Breast epithelium (tissue), 4 donors: Measurements from ENCODE around the gene NRXN3. TPM values are rescaled to one million over a fixed set of nuclear protein-coding genes. Genes with fewer than 3 reads are reported as not detected.

Experiments used
- DNase-seq, 2 donors: peaks; one replicate each; pipeline ENCODE4 v3.0.0-alpha.2; 2019; ENCODE audit warnings: low spot score in 2 of 2
- H3K27ac ChIP-seq, 2 donors: fragments of 200-600 bp; sonication (generic) in 1 of 2; one replicate each; pipeline ENCODE4 v1.5.1; 2016 to 2019; ENCODE audit warnings: mild to moderate bottlenecking in 1 of 2
- H3K27me3 ChIP-seq, 2 donors: fragments of 200-600 bp; sonication (generic) in 1 of 2; one replicate each; pipeline versions ENCODE4 v1.5.1 to v1.6.0; 2017 to 2019; ENCODE audit warnings: control low read depth in 1 of 2, mild to moderate bottlenecking in 1 of 2
- H3K36me3 ChIP-seq: fragments of 200-600 bp; one replicate; pipeline ENCODE4 v1.5.1; 2019
- H3K4me1 ChIP-seq, 2 donors: fragments of 200-600 bp; sonication (generic); one replicate each; pipeline ENCODE4 v1.5.1; 2016 to 2019; ENCODE audit warnings: control low read depth in 1 of 2
- H3K4me3 ChIP-seq, 3 donors: fragments of 200-600 bp; sonication (generic); 1 replicate in 2 of 3; 2 replicates in 1 of 3; pipeline ENCODE4 v1.5.1; 2016 to 2019; ENCODE audit warnings: mild to moderate bottlenecking in 3 of 3, moderate library complexity in 2 of 3
- H3K9me3 ChIP-seq, 2 donors: fragments of 200-600 bp; sonication (generic) in 1 of 2; one replicate each; pipeline ENCODE4 v1.5.1; 2016 to 2019; ENCODE audit warnings: control low read depth in 1 of 2
- POLR2A ChIP-seq: fragments of 450-650 bp; IDR thresholded peaks from one replicate; pipeline ENCODE4 v1.6.1; 2016; ENCODE audit warnings: antibody characterized with exemption, mild to moderate bottlenecking, moderate library complexity
- POLR2AphosphoS5 ChIP-seq, 3 donors: sonication (generic); formaldehyde crosslinking; IDR thresholded peaks; one replicate each; pipeline ENCODE4 v1.6.1; 2017; ENCODE audit warnings: antibody characterized with exemption in 3 of 3
- intact Hi-C: fragments of 100-400 bp; cut with DNase I; formaldehyde crosslinking; loops from one replicate; pipeline ENCODE4 v1.15.1; 2023; ENCODE audit warnings: low total_unique reads
- total RNA-seq, 3 donors: library from RNA; depleted of rRNA; stranded (reverse); fragments of >200 nt; gene quantifications; one replicate each; pipeline ENCODE4 v1.1.0, GENCODE V29; 2016
- TF ChIP-seq, protein P1 (sequence below), 3 donors: fragments of 450-650 bp; IDR thresholded peaks; one replicate each; pipeline ENCODE4 v1.5.1; 2016 to 2017; ENCODE audit warnings: antibody characterized with exemption in 3 of 3, mild to moderate bottlenecking in 3 of 3, moderate library complexity in 3 of 3

The NRXN3 gene
- total RNA-seq, 3 donors from 2014 or later, result 2.9 to 3.6 (median 3.5) TPM

GRCh38 chr14:79568594-79568993 is 1398.4 kb downstream of the NRXN3 start:
- no peaks in the 10 kb centered on the region for H3K9me3 ChIP-seq
- H3K36me3 ChIP-seq, result no peaks in the 10 kb centered on the region
- H3K27ac ChIP-seq, result no peak overlapping the region
- intact Hi-C loops, result no loop called here
- H3K27me3 ChIP-seq, result no peaks in the 10 kb centered on the region
- no peak overlapping the region for H3K4me3 ChIP-seq
- no peaks in the 10 kb centered on the region for H3K4me1 ChIP-seq
- no peak for DNase-seq
- TF ChIP-seq POLR2A, result no peak
- TF ChIP-seq POLR2AphosphoS5 (IDR thresholded peaks at IDR 0.05), result no peak
- TF ChIP-seq, protein P1, sequence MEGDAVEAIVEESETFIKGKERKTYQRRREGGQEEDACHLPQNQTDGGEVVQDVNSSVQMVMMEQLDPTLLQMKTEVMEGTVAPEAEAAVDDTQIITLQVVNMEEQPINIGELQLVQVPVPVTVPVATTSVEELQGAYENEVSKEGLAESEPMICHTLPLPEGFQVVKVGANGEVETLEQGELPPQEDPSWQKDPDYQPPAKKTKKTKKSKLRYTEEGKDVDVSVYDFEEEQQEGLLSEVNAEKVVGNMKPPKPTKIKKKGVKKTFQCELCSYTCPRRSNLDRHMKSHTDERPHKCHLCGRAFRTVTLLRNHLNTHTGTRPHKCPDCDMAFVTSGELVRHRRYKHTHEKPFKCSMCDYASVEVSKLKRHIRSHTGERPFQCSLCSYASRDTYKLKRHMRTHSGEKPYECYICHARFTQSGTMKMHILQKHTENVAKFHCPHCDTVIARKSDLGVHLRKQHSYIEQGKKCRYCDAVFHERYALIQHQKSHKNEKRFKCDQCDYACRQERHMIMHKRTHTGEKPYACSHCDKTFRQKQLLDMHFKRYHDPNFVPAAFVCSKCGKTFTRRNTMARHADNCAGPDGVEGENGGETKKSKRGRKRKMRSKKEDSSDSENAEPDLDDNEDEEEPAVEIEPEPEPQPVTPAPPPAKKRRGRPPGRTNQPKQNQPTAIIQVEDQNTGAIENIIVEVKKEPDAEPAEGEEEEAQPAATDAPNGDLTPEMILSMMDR (IDR thresholded peaks at IDR 0.05), result no peak

DNA sequence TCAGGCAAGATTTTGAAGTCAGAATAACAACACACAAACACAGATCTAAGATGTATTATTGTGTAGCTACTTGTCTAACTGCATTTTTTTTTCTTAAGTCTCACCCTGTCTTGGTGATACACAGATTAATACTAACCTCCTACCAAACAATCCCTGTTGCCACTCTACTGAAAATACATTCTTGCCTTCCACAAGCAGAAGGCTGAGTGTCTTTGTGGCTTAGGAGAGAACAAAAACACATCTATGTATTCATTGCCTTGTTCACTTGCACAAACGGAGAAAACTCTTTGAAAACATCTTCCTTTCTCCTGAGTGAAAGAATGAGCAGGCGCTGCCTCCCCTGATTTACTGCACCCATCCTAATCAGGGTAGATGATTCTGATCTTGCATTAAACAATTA is 1398.9 kb downstream of the NRXN3 start:
- TF ChIP-seq, protein P1 (IDR thresholded peaks at IDR 0.05), result no peak
- TF ChIP-seq POLR2A, result no peak
- no peak for TF ChIP-seq POLR2AphosphoS5 (IDR thresholded peaks at IDR 0.05)
- H3K9me3 ChIP-seq, result no peaks in the 10 kb centered on the region
- intact Hi-C loops, result no loop called here
- no peaks in the 10 kb centered on the region for H3K4me1 ChIP-seq
- H3K36me3 ChIP-seq, result no peaks in the 10 kb centered on the region
- DNase-seq, result no peak
- no peak overlapping the region for H3K27ac ChIP-seq
- H3K4me3 ChIP-seq, result no peak overlapping the region
- no peaks in the 10 kb centered on the region for H3K27me3 ChIP-seq

GRCh38 chr14:79570648-79571047 is 1400.5 kb downstream of the NRXN3 start:
- Histone ChIP-seq H3K9me3 (no peaks in the 10 kb centered on the region), H3K4me3 (no peak overlapping the region), H3K27me3 (no peaks in the 10 kb centered on the region), H3K27ac (no peak overlapping the region), H3K36me3 (no peaks in the 10 kb centered on the region), H3K4me1 (no peaks in the 10 kb centered on the region)
- TF ChIP-seq POLR2A (no peak), POLR2AphosphoS5 (IDR thresholded peaks at IDR 0.05) (no peak)
- TF ChIP-seq, protein P1 (IDR thresholded peaks at IDR 0.05), result no peak
- intact Hi-C loops, result no loop called here
- no peak for DNase-seq

- no peaks in the 10 kb centered on the region for H3K36me3 ChIP-seq
- no peaks in the 10 kb centered on the region for H3K9me3 ChIP-seq
- no peaks in the 10 kb centered on the region for H3K4me1 ChIP-seq
- TF ChIP-seq, protein P1 (IDR thresholded peaks at IDR 0.05), result no peak
- TF ChIP-seq POLR2AphosphoS5 (IDR thresholded peaks at IDR 0.05) (no peak), POLR2A (no peak)
- H3K27ac ChIP-seq, result no peak overlapping the region
- H3K27me3 ChIP-seq, result no peaks in the 10 kb centered on the region
- H3K4me3 ChIP-seq, result no peak overlapping the region
- intact Hi-C loops, result no loop called here
- DNase-seq, result no peak
Measured at GRCh38 chr14:79571366-79571765, 1401.2 kb downstream of the NRXN3 start.

GRCh38 chr14:79573486-79573885 is 1403.3 kb downstream of the NRXN3 start:
- H3K27me3 ChIP-seq, result no peaks in the 10 kb centered on the region
- intact Hi-C loops, result no loop called here
- no peaks in the 10 kb centered on the region for H3K4me1 ChIP-seq
- DNase-seq, result no peak
- H3K4me3 ChIP-seq, result no peak overlapping the region
- H3K27ac ChIP-seq, result no peak overlapping the region
- no peaks in the 10 kb centered on the region for H3K36me3 ChIP-seq
- no peaks in the 10 kb centered on the region for H3K9me3 ChIP-seq
- TF ChIP-seq, protein P1 (IDR thresholded peaks at IDR 0.05), result no peak
- TF ChIP-seq POLR2AphosphoS5 (IDR thresholded peaks at IDR 0.05) (no peak), POLR2A (no peak)
